GM04504 (cell line): ENCODE results near the gene CDCA7L.

Source experiments
- DNase-seq: peaks from one replicate; pipeline ENCODE4 v3.0.0-alpha.2; 2012; ENCODE audit warnings: low read depth

The CDCA7L gene, protein sequence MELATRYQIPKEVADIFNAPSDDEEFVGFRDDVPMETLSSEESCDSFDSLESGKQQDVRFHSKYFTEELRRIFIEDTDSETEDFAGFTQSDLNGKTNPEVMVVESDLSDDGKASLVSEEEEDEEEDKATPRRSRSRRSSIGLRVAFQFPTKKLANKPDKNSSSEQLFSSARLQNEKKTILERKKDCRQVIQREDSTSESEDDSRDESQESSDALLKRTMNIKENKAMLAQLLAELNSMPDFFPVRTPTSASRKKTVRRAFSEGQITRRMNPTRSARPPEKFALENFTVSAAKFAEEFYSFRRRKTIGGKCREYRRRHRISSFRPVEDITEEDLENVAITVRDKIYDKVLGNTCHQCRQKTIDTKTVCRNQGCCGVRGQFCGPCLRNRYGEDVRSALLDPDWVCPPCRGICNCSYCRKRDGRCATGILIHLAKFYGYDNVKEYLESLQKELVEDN

DNA sequence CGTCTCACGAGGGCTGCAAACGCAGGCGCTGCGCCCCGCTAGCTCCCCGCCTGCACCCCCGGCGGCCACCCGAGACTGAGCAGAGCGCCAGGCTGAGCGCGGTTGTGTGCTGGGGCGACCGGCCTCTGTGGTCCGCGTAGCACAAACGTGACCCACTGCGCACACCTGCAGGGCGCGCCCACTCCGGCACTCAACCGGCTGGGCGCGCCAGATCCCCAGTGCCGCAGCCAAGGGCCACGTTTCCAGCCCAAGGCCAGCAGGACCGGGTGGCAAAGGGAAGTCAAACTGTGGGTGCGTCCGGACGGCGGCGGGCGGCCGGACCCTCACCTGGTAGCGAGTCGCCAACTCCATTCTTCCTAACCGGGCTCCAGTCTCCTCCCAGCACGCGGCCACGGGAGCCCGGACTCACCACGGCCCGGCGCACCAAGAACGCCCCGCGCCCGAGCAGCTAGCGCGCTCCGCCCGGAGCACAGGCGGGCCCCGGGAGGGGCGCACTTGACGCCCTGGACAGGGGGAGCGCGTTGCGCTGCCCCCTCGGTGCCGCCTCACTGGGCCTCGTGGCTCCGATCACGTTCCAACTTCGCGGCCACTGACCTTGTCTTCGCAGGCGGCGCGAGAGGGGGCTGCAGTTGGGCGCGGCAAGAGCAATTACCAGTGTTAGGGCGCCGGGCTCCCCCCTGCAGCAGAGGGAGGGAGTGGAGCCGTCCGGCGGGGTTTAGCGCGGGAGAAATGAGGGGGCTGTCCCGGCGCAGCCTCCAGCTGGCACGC, at the start of gene CDCA7L:
Gene CDCA7L, minus strand, starts transcription at position 446 of the 768 bp plus-strand sequence. Its CDS starts 95 bp downstream, at position 351.
- peak; percentile 43 for DNase-seq

DNA sequence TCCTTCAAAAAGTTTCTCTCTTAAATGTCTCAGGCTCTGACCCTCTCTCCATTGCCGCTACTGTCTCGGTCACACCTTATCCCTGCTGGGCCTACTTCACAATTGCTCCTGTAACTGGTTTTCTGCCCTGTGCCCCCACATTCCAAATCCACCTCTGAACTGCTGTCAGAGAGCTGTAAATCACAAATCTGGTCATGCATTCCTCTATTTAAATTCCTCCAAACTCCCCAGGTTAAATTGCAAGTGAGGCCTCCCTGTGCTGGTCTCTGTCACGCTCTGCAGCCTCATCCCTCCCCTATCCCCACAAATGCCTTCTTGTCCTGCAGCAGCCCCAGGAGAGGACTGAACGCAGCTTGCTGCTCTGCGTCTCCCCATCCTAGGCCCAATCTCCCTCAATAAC, 40.4 kb upstream of the CDCA7L start:
- no peak for DNase-seq

DNA sequence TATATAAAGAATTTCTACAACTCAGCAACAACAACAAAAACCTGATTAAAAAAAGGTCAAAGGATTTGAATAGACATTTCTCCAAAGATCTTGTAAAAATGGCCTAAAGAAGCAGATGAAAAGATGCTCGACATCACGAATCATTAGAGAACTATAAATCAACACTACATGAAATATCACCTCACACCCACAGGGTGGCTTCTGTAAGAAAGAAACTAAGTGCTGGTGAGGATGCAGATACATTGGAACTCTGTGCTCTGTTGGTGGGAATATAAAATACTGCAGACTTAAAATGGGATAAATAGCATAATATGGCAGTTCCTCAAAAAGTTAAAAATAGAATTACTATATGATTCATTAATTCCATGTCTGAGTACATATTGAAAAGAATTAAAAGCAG, 38.3 kb upstream of the CDCA7L start:
- DNase-seq, result no peak

DNA sequence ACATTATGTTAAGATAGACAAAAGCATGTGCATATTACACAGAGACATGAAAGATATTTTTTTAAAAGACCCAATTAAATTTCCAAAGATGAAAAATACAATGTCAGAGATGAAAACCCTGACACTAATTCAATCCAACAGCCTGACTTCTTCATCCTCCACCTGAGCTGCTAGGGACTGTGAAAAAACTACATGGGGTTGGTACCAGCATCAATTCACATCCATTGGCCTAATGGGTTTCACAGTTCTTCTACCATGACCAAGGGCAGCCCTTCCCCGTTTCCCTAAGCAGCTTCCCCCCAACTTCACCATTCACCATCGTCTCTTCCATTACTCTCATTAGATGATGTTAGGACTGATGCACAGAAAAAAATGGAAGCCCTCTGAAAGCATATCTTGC, 37.4 kb upstream of the CDCA7L start:
- no peak for DNase-seq

DNA sequence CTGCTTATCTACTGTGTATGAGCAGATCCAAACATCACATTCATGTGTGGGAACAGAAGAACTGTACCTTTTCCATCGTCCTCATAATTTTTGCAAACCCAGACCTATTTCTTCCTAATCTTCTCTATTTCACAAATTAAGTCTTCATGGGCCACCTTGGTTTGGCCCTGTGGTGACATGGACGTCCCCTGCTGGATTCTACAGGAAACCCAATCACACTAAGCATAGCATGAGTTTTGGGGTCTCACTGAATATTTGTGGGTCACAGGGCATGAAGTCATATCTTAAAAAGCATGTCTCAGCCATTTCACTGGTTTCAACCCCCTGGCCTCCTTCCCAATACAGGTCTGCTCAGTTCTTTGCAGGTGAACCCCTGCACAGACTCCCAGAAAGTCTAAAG, 35.8 kb upstream of the CDCA7L start:
- DNase-seq, result no peak

DNA sequence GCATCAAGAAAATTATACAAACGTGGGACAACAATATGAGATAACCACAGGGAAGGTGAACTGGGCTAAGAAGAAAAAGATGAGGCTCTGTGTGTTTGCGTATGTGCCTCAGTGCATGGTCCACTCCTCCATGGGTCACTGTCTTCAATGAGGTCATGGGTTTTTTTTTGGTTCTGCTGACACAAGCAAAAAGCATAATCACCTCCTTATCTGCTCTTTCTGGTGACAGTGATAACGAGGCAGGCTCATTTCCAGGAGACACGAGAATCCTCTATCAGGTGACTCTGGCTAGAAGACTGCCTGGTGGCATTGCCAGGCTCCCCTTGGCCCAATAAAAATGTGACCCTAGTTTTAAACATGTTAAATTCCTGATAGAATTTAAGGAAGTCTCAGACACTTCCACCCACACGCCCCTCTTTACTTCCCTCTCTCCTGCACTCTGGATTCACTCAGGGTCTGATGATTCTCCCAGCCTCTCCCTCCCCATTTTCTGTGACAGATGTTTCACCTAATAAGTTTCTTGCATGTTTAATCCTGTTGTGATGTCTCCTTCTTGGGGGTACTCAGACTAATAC, 35.3 kb upstream of the CDCA7L start:
- no peak for DNase-seq

DNA sequence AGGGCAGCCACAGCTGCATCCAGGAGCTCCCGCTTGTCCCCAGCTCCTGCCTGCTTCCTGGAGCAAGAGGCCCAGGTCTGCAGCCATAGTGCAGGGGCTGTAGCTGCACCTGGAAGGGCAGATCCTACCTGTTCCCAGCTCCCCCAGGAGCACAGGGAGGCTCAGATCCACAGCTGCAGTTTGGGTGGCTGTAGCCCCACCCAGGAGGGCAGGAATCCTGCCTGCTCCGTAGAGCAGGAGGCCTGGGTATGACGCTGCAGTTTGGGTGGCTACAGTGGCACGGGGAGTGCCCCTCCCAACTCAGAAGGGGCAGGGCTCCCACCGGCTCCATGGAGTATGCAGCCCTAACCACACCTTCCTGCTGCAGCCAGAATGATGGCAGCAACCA, 26.7 kb upstream of the CDCA7L start:
- DNase-seq, result no peak

DNA sequence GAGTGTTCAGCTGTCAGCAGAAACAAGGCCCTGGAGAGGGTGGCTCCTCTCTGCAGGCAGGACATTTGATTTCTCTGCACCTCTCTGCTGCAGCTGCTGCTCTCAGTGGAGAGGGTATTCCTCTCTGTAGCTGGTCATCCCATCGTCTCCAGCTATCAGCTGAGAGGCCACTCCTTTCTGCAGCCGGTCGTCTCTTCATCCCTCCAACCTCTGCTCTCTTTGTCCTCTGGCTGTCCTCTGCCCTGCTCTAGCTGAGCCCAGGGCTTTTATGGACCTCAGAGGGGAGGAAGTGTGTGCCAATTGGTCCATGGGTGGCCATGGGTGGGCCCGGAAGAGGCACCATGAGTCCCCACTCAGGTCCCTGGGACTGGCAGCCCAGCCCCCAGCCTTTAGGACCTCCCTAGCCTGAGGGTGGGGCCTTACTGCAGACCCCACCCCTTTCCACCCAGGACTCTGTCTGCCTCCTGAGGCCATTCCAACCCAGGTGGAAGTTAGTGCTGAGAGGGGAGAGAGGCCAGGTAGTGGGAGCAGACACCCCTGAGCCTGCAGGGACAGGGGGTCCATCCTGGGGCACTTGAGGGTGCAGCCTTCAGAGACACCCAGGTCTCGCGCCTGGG, 26.2 kb upstream of the CDCA7L start:
- no peak for DNase-seq

DNA sequence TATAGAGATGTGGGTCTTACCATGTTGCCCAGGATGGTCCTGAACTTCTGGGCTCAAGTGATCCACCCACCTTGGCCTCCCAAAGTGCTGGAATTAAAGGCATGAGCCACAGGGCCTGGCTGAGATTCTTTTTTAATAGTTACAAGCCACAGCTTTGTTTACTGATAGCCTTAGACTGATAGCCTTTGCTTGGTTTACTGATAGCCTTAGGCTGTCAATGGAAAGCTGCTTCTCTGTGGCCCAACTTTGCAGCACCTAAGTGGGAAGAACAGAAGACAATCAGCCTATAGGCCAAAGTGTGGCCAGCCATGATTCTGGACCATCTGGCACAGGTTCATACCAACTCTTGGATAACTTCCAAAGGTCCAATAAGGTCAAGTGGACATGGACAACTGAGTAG, 24.1 kb upstream of the CDCA7L start:
- no peak for DNase-seq

DNA sequence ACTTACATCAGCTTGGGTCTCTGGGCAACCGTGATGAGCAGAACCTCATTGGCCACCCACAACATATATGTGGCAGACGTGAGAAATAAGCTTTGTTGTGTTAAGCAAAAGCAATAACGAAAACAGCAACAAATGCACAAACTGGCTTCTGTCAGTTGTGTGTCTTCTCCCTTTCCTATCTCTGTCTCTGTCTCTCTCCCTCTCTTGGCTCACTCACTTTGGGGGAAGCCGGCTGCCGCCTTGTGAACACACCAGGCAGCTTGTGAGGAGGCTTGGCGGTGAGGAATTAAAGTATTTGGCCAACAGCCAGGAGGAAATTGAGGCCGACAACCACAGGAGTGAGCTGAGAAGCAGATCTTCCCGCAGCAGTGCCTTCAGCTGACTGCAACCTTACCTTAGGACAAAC, 21.9 kb upstream of the CDCA7L start:
- no peak for DNase-seq

DNA sequence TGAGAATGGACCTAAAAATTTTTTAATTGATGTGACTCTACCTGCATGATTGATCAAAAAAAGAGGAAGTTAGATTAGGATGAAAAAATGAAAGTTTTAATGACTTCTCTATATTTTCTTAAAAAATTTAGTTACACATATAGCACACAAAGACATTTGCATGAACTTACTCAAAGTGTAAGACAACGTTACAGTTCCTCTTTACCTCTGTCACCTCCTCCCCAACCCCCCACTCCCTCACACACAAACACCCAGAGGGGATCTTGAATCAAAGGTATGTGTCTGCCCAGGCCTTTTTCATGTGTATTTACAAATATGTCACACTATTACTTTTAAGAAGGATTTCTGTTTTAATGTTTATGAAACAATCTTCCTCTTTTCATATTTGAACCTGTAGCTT, 20.6 kb upstream of the CDCA7L start:
- DNase-seq, result no peak

DNA sequence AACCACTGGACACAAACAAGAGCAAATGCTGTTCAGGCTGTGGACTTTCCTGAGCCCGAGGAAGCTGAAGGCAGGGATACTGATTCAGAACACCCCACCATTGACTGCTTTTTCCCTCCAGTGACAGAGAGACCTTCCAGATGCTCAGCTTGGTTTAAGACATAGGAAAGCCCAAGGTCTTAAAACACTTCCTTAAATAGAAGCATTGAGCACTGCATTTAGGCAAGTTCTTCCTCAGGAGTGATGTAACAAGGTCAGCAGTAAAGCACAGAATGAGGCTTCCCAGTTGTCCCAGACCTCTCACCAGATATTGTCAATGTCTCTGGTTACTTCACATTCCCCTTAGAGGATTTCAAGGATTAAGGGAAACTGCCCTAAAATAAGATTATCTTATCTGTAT, 19.6 kb upstream of the CDCA7L start:
- no peak for DNase-seq

DNA sequence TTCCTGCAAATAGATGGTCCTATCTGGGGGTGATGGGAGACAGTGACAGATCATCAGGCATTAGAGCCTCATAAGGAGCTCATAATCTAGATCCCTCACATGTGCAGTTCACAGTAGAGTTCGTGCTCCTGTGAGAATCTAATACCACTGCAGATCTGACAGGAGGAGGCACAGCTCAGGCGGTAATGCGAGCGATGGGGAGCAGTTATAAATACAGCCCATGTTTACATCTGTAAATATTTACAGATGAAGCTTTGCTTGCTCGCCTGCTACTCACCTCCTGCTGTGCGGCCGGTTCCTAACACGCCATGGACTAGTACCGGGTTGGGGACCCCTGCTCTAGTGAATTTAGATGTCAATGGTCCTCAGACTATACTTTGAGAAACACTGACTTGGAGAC, 17.0 kb upstream of the CDCA7L start:
- no peak for DNase-seq

DNA sequence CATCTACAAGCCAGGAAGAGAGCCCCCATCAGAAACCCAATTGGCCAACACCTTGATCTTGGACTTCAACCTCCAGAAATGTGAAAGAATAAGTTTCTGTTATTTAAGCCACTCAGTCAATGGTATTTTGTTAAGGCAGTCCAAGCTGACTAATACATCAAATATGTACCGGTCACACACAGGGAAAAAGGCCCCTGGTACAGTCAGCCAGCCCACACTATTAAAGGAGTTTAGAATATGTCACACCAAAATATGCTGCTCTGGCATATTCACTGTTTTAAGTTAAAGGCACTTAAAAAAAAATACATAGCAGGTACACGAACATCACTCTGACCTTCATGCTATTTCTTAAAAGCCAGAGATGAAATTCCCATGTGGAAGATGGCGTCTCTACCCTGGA, 15.2 kb upstream of the CDCA7L start:
- DNase-seq, result peak; percentile 42

DNA sequence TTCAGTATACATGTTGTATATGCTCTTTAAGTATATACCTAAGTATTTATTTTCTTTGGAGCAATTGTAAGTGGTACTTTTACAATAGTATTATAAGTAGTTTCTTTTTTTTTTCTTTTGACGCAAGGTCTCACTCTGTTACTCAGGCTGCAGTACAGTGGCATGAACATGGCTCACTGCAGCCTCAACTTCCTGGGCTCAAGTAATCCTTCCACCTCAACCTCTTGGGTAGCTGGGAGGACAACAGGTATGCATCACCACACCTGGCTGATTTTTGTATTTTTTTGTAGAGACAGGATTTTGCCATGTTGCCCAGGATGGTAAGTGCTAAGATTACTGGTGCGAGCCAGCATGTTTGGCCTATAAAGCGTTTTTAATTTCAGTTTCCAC, 13.7 kb upstream of the CDCA7L start:
- no peak for DNase-seq

DNA sequence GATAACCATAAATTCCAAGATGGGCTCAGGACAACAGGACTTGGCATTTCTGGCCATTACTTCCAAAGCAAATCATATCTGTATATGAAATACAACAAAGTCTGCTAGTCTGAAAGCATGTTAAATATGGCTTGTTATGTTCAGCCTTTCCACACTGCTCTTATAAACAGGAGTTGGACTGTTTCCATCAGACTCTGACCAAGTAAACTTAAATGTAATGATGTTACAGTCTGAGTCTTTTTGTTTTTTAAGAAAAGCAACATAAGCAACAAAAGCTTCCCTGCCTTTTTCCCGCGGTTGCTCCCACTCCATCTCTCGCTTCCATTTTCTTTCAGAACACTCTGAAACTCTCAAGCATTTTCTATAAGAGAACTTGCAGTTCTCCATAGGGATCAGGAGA, 8.1 kb upstream of the CDCA7L start:
- no peak for DNase-seq

DNA sequence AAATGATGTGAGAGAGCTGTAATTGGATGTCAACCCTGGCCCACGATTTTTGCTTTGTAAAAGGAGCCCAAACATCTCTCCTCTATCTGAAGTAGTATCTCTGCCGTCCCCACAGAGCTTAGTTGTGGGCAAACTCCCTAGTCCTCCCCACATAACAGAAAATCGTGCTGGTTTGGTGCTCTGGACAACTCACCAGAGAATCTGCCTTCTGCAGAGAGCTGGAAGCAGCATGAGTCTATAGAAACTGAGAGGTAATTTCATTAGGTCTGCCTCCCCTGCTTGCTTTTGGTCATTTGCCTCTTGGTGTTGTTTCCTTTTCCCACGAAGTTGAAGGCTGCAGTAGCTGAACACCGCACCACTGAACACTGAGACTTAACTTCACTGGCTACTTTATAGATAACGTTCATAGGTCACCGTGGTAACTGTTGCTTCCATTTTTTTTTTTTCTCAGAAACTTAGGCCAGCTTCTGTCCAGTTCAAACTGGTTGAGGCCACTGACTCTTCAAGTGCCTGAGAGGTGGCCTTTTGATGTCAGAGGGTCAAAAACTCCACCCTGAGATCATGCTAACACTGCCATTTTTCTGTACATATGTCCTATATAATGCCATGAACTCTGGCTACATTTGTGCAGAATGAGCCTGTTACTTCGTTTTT, 3.3 kb upstream of the CDCA7L start:
- DNase-seq, result no peak

DNA sequence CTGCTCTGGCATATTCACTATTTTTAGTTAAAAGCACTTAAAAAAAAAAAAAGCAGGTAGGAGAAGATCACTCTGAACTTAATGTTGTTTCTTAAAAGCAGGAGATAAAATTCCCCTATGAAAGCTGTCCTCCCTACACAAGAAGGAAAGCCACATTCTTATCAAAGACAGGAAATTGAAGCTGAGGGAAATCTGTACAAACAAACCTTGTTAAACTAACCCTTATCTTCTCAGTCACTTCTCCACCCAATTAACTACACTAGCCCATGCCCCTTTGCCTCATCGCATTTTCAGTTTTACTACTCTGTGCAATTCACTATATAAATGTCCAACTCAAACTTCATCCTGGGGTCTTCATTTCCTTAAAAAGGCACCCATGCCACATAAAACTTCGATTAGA, 2.7 kb upstream of the CDCA7L start:
- no peak for DNase-seq

DNA sequence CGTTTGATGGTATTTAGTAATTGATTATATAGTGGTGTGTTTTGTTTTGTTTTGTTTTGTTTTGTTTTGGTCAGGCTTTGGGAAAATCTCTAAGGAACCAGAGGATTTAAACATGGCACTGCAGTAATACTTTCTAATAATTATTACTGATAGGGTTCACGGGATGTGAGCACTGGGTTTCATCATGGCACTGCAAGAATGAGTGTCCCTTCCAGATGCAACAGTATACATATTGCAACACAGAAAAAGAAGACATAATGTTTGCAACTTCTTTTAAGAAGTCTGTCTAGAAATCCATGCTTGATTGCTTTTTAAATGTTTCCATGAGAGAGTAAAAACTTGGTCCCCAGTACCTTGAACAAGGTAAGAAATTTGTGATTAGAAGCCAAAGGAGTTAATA, 2.2 kb upstream of the CDCA7L start:
- no peak for DNase-seq

DNA sequence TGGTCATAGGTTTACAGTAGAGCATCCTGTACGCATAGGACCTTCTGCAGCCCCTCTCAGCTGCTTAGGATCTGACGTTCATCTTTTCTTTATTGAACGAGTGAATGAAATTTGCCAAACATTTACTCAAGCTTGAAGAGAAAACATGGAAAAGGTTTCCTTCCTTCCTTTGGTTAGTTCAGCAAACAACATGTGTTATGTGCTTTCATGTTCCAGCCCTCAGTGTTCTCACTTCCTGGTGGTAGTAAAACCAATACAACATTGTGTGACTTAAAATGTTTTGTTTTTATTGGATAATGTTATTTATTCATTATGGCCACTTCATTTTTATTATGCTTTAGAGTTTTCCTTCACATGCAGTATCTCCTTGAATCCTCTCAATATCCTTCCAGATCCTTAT, 1.4 kb upstream of the CDCA7L start:
- no peak for DNase-seq

DNA sequence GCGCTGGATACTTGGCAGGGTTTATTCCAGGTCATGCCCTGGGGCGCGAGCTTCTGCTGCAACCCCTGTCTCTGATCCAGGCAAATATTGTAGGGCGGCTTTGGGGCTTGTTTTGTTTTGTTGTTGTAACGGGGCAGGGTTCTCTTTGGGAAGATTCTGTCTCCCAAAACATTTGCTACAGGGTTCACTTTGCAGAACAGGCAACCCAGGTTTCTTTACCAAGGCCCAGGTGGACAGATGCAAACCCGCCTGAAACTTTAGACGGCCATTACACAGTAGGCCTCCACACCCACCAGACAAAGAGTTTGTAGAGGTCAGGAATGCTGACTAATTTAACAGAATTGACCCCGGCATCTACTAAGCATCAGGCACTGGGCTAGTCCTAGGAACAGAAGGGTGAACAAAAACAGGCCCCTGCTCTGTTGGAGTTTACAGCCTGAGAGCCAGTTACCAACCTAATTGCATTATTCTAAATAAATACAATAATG, 567 bp upstream of the CDCA7L start:
- no peak for DNase-seq
